ENCODE data around the gene ARL13B. TPM values are rescaled to one million over a fixed set of nuclear protein-coding genes. Genes with fewer than 3 reads are reported as not detected.
A peak's percentile ranks its signal among the peaks of the same experiment; 100 is the strongest.
"Not testable (repeated sequence)": the region's sequence is repeated elsewhere in the genome, so short reads cannot be mapped to it uniquely, and the experiment has no call there.

Gene ARL13B
- total RNA-seq, result 10 to 100 TPM; 10.5 to 10.7 TPM

- Mint-ChIP-seq H3K27me3 (peaks cover 4% of the 10 kb centered on the region), H3K27ac (peak within 1 kb of the TSS; percentile 39), H3K36me3 (no peaks in the 10 kb centered on the region), H3K4me1 (peaks cover 21% of the 10 kb centered on the region), H3K4me3 (peak within 1 kb of the TSS; percentile 83), H3K9me3 (no peaks in the 10 kb centered on the region)
- DNase-seq, result peak; percentile 93
Measured at GRCh38 chr3:93979850-93980676, at the start of gene ARL13B. Gene ARL13B, plus strand, starts transcription at chr3:93980155. Its CDS starts 269 bp downstream, at chr3:93980424.

GRCh38 chr3:93931597-93932229 is 48.2 kb upstream of the ARL13B start:
- Mint-ChIP-seq H3K36me3 (no peaks in the 10 kb centered on the region), H3K27ac (no peak overlapping the region), H3K4me3 (no peak overlapping the region), H3K27me3 (no peaks in the 10 kb centered on the region), H3K9me3 (no peaks in the 10 kb centered on the region), H3K4me1 (no peaks in the 10 kb centered on the region)
- no peak for DNase-seq

DNA sequence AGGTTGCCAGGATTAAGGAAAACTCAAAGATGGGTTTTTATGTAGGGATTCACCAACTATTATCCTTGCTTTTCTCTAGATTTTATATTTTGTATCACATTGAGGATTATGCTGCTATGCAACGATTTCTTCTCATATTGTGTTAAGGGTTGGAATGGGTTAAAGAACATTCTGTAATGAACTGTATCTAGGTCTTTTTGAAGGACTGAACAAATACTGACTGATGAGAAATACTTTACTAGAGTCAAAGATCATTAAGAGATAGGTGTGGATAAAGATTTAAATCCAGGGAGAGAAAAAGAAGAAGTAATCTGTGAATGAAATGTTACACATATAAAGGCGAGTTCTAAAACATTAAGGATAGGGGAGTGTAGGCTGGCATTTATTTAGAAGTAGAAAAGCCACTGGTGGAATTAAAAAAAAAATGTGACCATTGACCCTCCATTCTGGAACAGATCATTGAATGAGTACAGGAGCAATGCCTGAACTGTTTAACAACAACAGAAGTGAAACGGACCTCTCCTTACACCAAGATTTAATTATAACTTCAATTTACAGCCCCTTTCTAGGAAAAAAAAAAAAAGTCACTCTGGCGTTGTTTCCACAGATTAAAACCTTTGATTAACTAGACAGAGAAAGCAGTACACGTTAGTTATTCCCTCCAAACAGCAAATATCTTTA is 45.4 kb upstream of the ARL13B start:
- Mint-ChIP-seq H3K4me3 (no peak overlapping the region), H3K27ac (no peak overlapping the region), H3K4me1 (no peaks in the 10 kb centered on the region), H3K27me3 (no peaks in the 10 kb centered on the region), H3K36me3 (no peaks in the 10 kb centered on the region), H3K9me3 (no peaks in the 10 kb centered on the region)
- no peak for DNase-seq

DNA sequence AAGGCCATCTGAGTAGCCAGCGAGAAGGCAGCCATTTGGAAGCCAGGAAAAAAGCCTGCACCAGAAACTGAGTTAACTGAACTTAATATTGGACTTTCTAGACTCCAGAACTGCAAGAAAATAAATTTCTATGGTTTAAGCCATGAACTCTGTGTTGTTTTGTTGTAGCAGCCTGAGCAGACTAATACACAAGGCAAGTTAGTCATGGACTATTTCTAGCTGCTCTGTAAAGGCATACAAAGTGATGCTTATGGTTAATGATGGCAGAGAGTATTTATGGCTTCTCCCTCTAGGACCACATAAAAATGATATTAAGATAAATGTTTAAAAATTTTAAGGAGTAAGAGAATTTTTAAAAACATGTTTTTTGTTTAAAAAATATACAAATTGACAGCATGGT is 43.4 kb upstream of the ARL13B start:
- no peaks in the 10 kb centered on the region for H3K36me3 Mint-ChIP-seq
- H3K27me3 Mint-ChIP-seq, result no peaks in the 10 kb centered on the region
- H3K27ac Mint-ChIP-seq, result no peak overlapping the region
- DNase-seq, result no peak
- H3K4me1 Mint-ChIP-seq, result no peaks in the 10 kb centered on the region
- H3K9me3 Mint-ChIP-seq, result no peaks in the 10 kb centered on the region
- H3K4me3 Mint-ChIP-seq, result no peak overlapping the region

DNA sequence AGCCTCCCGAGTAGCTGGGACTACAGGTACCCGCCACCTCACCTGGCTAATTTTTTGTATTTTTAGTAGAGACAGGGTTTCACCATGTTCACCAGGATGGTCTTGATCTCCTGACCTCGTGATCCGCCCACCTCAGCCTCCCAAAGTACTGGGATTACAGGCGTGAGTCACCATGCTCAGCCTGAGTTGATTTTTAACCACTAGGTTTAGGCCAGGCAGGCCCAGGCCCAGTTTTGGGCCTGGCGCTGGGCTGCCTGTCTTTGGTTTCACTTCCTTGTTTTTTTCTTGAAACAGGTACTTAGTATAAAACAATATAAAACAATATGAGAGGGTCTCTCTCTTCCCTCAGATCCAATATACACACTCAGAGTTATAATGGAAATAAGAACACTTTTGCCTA is 42.5 kb upstream of the ARL13B start:
- not testable (repeated sequence) for H3K4me1 Mint-ChIP-seq, H3K27me3 Mint-ChIP-seq, H3K4me3 Mint-ChIP-seq, DNase-seq, H3K36me3 Mint-ChIP-seq, H3K27ac Mint-ChIP-seq, H3K9me3 Mint-ChIP-seq

GRCh38 chr3:93949958-93950357 is 30.0 kb upstream of the ARL13B start:
- not testable (repeated sequence) for DNase-seq, H3K4me3 Mint-ChIP-seq, H3K4me1 Mint-ChIP-seq, H3K9me3 Mint-ChIP-seq, H3K36me3 Mint-ChIP-seq, H3K27ac Mint-ChIP-seq
- H3K27me3 Mint-ChIP-seq, result peaks cover 10% of the 10 kb centered on the region

- no peak for DNase-seq
- H3K27ac Mint-ChIP-seq, result no peak overlapping the region
- no peaks in the 10 kb centered on the region for H3K4me1 Mint-ChIP-seq
- peaks cover 12% of the 10 kb centered on the region for H3K27me3 Mint-ChIP-seq
- no peak overlapping the region for H3K4me3 Mint-ChIP-seq
- H3K36me3 Mint-ChIP-seq, result no peaks in the 10 kb centered on the region
- no peaks in the 10 kb centered on the region for H3K9me3 Mint-ChIP-seq
Measured at GRCh38 chr3:93961026-93961425, 18.9 kb upstream of the ARL13B start.

DNA sequence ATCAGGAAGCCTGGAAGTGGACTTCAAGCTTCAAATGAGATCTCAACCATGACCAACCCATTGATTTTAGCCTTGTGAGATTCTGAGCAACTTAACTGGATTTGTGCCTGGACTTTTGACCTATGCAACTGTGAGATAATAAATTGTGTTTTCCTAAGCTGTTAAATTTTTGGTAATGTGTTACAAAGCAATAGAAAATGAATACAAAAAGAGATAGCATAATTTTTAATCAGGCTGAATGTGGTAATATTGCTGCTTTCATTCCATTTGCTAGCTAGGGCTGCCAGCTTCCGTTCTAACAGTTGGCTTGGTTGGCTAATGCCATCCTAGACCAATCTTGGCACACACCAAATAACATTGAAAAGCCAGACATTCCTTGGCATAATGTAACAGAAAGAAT is 18.5 kb upstream of the ARL13B start:
- Mint-ChIP-seq H3K27ac (no peak overlapping the region), H3K27me3 (peaks cover 12% of the 10 kb centered on the region)

DNA sequence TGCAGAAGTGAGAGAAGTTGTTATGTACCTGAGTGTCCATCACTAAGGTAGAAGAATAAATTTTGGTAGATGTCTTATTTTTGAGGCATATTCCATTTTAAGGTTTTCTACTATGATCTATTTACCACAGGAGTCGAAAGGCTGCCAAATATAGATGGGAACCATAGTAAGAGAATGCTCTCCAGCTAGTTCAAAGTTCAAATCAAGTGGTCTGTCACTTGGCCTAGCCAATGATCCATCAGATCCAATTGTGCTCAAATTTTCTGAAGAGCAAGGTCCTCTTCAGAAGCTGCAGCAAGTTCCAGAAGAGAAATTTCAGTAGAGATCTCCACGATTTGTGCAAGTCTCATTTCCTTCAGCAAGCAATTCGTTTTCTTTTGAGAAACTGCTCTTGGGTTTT is 17.2 kb upstream of the ARL13B start:
- H3K27me3 Mint-ChIP-seq, result peaks cover 12% of the 10 kb centered on the region
- H3K4me3 Mint-ChIP-seq, result no peak overlapping the region
- no peaks in the 10 kb centered on the region for H3K36me3 Mint-ChIP-seq
- H3K9me3 Mint-ChIP-seq, result no peaks in the 10 kb centered on the region
- no peak for DNase-seq
- H3K27ac Mint-ChIP-seq, result no peak overlapping the region
- H3K4me1 Mint-ChIP-seq, result no peaks in the 10 kb centered on the region

More for the DNA sequence above, 18.5 kb upstream of the ARL13B start:
- no peaks in the 10 kb centered on the region for H3K4me1 Mint-ChIP-seq
- no peaks in the 10 kb centered on the region for H3K9me3 Mint-ChIP-seq
- no peaks in the 10 kb centered on the region for H3K36me3 Mint-ChIP-seq
- H3K4me3 Mint-ChIP-seq, result no peak overlapping the region
- no peak for DNase-seq

- H3K27ac Mint-ChIP-seq, H3K9me3 Mint-ChIP-seq, DNase-seq, H3K4me3 Mint-ChIP-seq, H3K36me3 Mint-ChIP-seq, H3K4me1 Mint-ChIP-seq, H3K27me3 Mint-ChIP-seq: not testable (repeated sequence)
Measured at GRCh38 chr3:93965106-93965505, 14.8 kb upstream of the ARL13B start.

GRCh38 chr3:93969443-93969842 is 10.5 kb upstream of the ARL13B start:
- DNase-seq, result no peak
- Mint-ChIP-seq H3K9me3 (no peaks in the 10 kb centered on the region), H3K36me3 (no peaks in the 10 kb centered on the region), H3K27me3 (peaks cover 28% of the 10 kb centered on the region), H3K4me3 (no peak overlapping the region), H3K27ac (no peak overlapping the region), H3K4me1 (peaks cover 11% of the 10 kb centered on the region)

- H3K4me1 Mint-ChIP-seq, result peaks cover 11% of the 10 kb centered on the region
- no peak for DNase-seq
- H3K4me3 Mint-ChIP-seq, result no peak overlapping the region
- peaks cover 24% of the 10 kb centered on the region for H3K27me3 Mint-ChIP-seq
- no peaks in the 10 kb centered on the region for H3K36me3 Mint-ChIP-seq
- no peaks in the 10 kb centered on the region for H3K9me3 Mint-ChIP-seq
- H3K27ac Mint-ChIP-seq, result no peak overlapping the region
Measured at GRCh38 chr3:93969997-93970396, 10.0 kb upstream of the ARL13B start.

GRCh38 chr3:93973131-93974126 is 6.5 kb upstream of the ARL13B start, which contains the start of gene PROS1:
Gene PROS1, minus strand, starts transcription at chr3:93973896. Its CDS starts 147 bp downstream, at chr3:93973749.
- peak; percentile 66 for DNase-seq

GRCh38 chr3:93981649-93982048 is 1.7 kb downstream of the ARL13B start:
- Mint-ChIP-seq H3K36me3 (no peaks in the 10 kb centered on the region), H3K27ac (no peak overlapping the region), H3K4me3 (peak overlapping the region; percentile 83), H3K27me3 (no peaks in the 10 kb centered on the region), H3K9me3 (no peaks in the 10 kb centered on the region), H3K4me1 (peaks cover 21% of the 10 kb centered on the region)
- no peak for DNase-seq

More at GRCh38 chr3:93973131-93974126, 6.5 kb upstream of the ARL13B start, which contains the start of gene PROS1:
- Mint-ChIP-seq H3K9me3 (no peaks in the 10 kb centered on the region), H3K27me3 (peaks cover 29% of the 10 kb centered on the region), H3K4me1 (peaks cover 11% of the 10 kb centered on the region), H3K4me3 (peak within 1 kb of the TSS; percentile 73), H3K27ac (peak within 1 kb of the TSS; percentile 54), H3K36me3 (no peaks in the 10 kb centered on the region)
